Measurements from ENCODE around the gene PREP.

PREP gene

DNA sequence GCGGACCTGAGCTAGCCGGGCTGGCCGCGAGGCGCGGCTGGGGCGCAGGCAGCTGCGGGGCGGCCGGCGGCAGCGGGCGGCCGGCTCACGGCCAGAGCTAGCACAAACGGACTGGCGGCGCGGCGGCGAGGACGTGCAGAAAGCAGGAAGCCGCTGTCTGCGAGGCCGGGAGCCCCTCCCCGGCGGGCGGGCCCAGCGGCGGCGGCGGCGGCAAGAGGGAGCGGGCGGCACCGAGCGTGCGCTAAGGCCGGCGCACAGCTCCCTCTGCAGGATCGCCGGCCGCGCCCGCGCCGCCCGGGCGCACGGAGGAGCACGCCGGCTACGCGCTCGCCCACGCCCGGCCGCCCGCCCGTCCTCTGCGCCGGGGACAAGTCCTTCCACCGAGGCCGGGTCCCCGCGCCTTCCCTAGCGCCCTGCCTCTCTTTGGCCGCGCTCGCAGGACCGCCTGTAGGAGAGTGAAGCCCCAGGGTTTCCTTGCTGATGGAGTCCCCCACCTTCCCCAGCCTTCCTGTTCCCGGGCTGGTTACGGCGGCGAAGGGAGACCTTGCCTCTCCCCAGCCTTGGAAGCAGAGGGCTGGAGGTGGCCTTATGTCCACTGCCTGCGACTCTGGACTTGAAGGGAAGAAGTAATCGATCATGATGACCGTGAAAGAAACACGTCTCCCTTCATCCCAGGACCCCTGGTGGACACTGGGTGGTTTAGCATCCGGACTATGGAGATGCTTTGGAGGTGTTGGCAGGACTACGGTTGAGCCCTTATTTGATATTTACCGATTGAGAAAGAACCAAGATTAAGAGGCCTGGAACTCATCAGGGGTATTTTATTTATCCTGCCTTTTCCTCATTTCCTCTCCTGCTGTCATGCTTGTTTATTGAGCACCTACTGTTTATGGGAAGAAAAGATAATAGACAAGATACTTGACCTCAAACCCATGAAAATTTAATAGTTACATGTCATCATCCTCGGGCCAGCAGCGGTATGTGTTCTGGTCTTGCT, at the start of gene PREP:
Gene PREP, minus strand, starts transcription at position 144 of the 997 bp plus-strand sequence. CDS start 191 bp downstream, outside the sequence.
- peak within 1 kb of the TSS; percentile 71 for H3K27ac ChIP-seq (ENCODE audit: poor library complexity, severe bottlenecking)
- peaks cover 4% of the 10 kb centered on the region; the same call in 1 of the 2 replicates for H3K36me3 ChIP-seq (ENCODE audit: low read depth)
- TF ChIP-seq CTCF (IDR thresholded peaks at IDR 0.05; ENCODE audit: poor library complexity, severe bottlenecking): peak; percentile 95
- no peaks in the 10 kb centered on the region for H3K27me3 ChIP-seq (ENCODE audit: insufficient read depth, poor library complexity, severe bottlenecking)
- peak within 1 kb of the TSS; percentile 82 for H3K4me3 ChIP-seq (ENCODE audit: severe bottlenecking)
- H3K4me1 ChIP-seq (ENCODE audit: insufficient read depth, poor library complexity, severe bottlenecking): peaks cover 23% of the 10 kb centered on the region
- ATAC-seq (ENCODE audit: low read depth): peak; percentile 91
- no peaks in the 10 kb centered on the region for H3K9me3 ChIP-seq (ENCODE audit: severe bottlenecking)
- DNase-seq (ENCODE audit: low spot score): peak; percentile 85

GRCh38 chr6:105452376-105452775, 49.5 kb upstream of the PREP start:
- Histone ChIP-seq H3K4me1 (ENCODE audit: insufficient read depth, poor library complexity, severe bottlenecking) (no peaks in the 10 kb centered on the region), H3K27me3 (ENCODE audit: insufficient read depth, poor library complexity, severe bottlenecking) (no peaks in the 10 kb centered on the region), H3K9me3 (ENCODE audit: severe bottlenecking) (no peaks in the 10 kb centered on the region), H3K4me3 (ENCODE audit: severe bottlenecking) (no peak overlapping the region), H3K36me3 (ENCODE audit: low read depth) (no peaks in the 10 kb centered on the region), H3K27ac (ENCODE audit: poor library complexity, severe bottlenecking) (no peak overlapping the region)
- TF ChIP-seq CTCF (IDR thresholded peaks at IDR 0.05; ENCODE audit: poor library complexity, severe bottlenecking): no peak
- DNase-seq (ENCODE audit: low spot score) (no peak), ATAC-seq (ENCODE audit: low read depth) (no peak)

GRCh38 chr6:105449756-105450390, 47.0 kb upstream of the PREP start:
- Histone ChIP-seq H3K27me3 (ENCODE audit: insufficient read depth, poor library complexity, severe bottlenecking) (no peaks in the 10 kb centered on the region), H3K36me3 (ENCODE audit: low read depth) (no peaks in the 10 kb centered on the region), H3K4me1 (ENCODE audit: insufficient read depth, poor library complexity, severe bottlenecking) (no peaks in the 10 kb centered on the region), H3K27ac (ENCODE audit: poor library complexity, severe bottlenecking) (no peak overlapping the region), H3K9me3 (ENCODE audit: severe bottlenecking) (no peaks in the 10 kb centered on the region), H3K4me3 (ENCODE audit: severe bottlenecking) (no peak overlapping the region)
- TF ChIP-seq CTCF (IDR thresholded peaks at IDR 0.05; ENCODE audit: poor library complexity, severe bottlenecking): no peak
- DNase-seq (ENCODE audit: low spot score): no peak
- ATAC-seq (ENCODE audit: low read depth): no peak

GRCh38 chr6:105445481-105445880, 42.6 kb upstream of the PREP start:
- no peak for DNase-seq (ENCODE audit: low spot score)
- Histone ChIP-seq H3K36me3 (ENCODE audit: low read depth) (no peaks in the 10 kb centered on the region), H3K27me3 (ENCODE audit: insufficient read depth, poor library complexity, severe bottlenecking) (no peaks in the 10 kb centered on the region), H3K4me3 (ENCODE audit: severe bottlenecking) (no peak overlapping the region), H3K4me1 (ENCODE audit: insufficient read depth, poor library complexity, severe bottlenecking) (no peaks in the 10 kb centered on the region), H3K27ac (ENCODE audit: poor library complexity, severe bottlenecking) (no peak overlapping the region), H3K9me3 (ENCODE audit: severe bottlenecking) (no peaks in the 10 kb centered on the region)
- no peak for TF ChIP-seq CTCF (IDR thresholded peaks at IDR 0.05; ENCODE audit: poor library complexity, severe bottlenecking)
- no peak for ATAC-seq (ENCODE audit: low read depth)
